ENCODE measurements around the gene RFFL. TPM values are rescaled to one million over a fixed set of nuclear protein-coding genes. Genes with fewer than 3 reads are reported as not detected.
A peak's percentile ranks its signal among the peaks of the same experiment; 100 is the strongest.

RFFL gene
- total and polyA plus RNA-seq, 9 of the 15 experiments (the other 6 are each of a cell fraction or from before 2014, with no cell fraction given) = 3.4 to 18.1 (median 12.8) TPM

- peak; percentile 15; the same call in 1 of the 2 replicates for TF ChIP-seq CREB3L1 (IDR thresholded peaks at IDR 0.05; ENCODE audit: borderline replicate concordance, low read depth)
- no peak for TF ChIP-seq ATF6 (CRISPR knock-in tag; IDR thresholded peaks at IDR 0.05)
- no peak for TF ChIP-seq ZNF717 (CRISPR knock-in tag; IDR thresholded peaks at IDR 0.05)
- TF ChIP-seq POLR2AphosphoS5 (IDR thresholded peaks at IDR 0.05; ENCODE audit: control insufficient read depth, insufficient read depth, low read depth, low read length) = no peak
- no peak for TF ChIP-seq SMARCE1 (IDR thresholded peaks at IDR 0.05)
- TF ChIP-seq TRIM28 (IDR thresholded peaks at IDR 0.05) = no peak
- no peak for TF ChIP-seq SAP30 (IDR thresholded peaks at IDR 0.05; ENCODE audit: borderline replicate concordance, insufficient read depth, low read depth, low read length, poor library complexity, severe bottlenecking)
- no peak for TF ChIP-seq CREB1 (IDR thresholded peaks at IDR 0.05)
- peak; percentile 50; the same call in 1 of the 2 replicates for TF ChIP-seq CREB1 (CRISPR knock-in tag; IDR thresholded peaks at IDR 0.05)
- TF ChIP-seq PRPF4 (IDR thresholded peaks at IDR 0.05; ENCODE audit: insufficient read depth, low read depth, low read length, poor library complexity, severe bottlenecking) = no peak
- no peak for TF ChIP-seq PHB2 (IDR thresholded peaks at IDR 0.05; ENCODE audit: low read depth)
- peak; percentile 73 for TF ChIP-seq MGA (IDR thresholded peaks at IDR 0.05)
Observed at GRCh38 chr17:34980681-34981537, 82.6 kb downstream of the RFFL start (continued).

All from K562 (cell line).